ENCODE measurements around the gene COL4A2.

Gene COL4A2

GRCh38 chr13:110354715-110355473, 47.8 kb downstream of the COL4A2 start:
- DNase-seq (ENCODE audit: low read depth in 2 of 2) = no peak

GRCh38 chr13:110356362-110356761, 49.3 kb downstream of the COL4A2 start:
- DNase-seq (ENCODE audit: low read depth in 2 of 2) = no peak

- DNase-seq (ENCODE audit: low read depth in 2 of 2) = no peak
These were observed 51.3 kb downstream of the COL4A2 start for GRCh38 chr13:110358381-110358780.

- DNase-seq (ENCODE audit: low read depth in 2 of 2) = no peak
These were observed 52.8 kb downstream of the COL4A2 start for GRCh38 chr13:110359840-110360301.

- DNase-seq (ENCODE audit: low read depth in 2 of 2) = no peak
These were observed 53.5 kb downstream of the COL4A2 start for GRCh38 chr13:110360598-110360997.

GRCh38 chr13:110361365-110361911, 54.4 kb downstream of the COL4A2 start:
- no peak for DNase-seq (ENCODE audit: low read depth in 2 of 2)

GRCh38 chr13:110363010-110363409, 55.9 kb downstream of the COL4A2 start:
- no peak for DNase-seq (ENCODE audit: low read depth in 2 of 2)

GRCh38 chr13:110364081-110364480, 57.0 kb downstream of the COL4A2 start:
- DNase-seq (ENCODE audit: low read depth in 2 of 2) = no peak

- DNase-seq (ENCODE audit: low read depth in 2 of 2) = no peak
These were observed 58.8 kb downstream of the COL4A2 start for GRCh38 chr13:110365876-110366275.

- DNase-seq (ENCODE audit: low read depth in 2 of 2) = no peak
These were observed 59.6 kb downstream of the COL4A2 start for GRCh38 chr13:110366733-110367132.

GRCh38 chr13:110367620-110368019, 60.5 kb downstream of the COL4A2 start:
- DNase-seq (ENCODE audit: low read depth in 2 of 2) = no peak

GRCh38 chr13:110368408-110368807, 61.3 kb downstream of the COL4A2 start:
- no peak for DNase-seq (ENCODE audit: low read depth in 2 of 2)

GRCh38 chr13:110369400-110369799, 62.3 kb downstream of the COL4A2 start:
- no peak for DNase-seq (ENCODE audit: low read depth in 2 of 2)

GRCh38 chr13:110371550-110372465, 64.7 kb downstream of the COL4A2 start:
- DNase-seq (ENCODE audit: low read depth in 2 of 2) = no peak

- DNase-seq (ENCODE audit: low read depth in 2 of 2) = no peak
These were observed 65.6 kb downstream of the COL4A2 start for GRCh38 chr13:110372676-110373075.

GRCh38 chr13:110373617-110374016, 66.5 kb downstream of the COL4A2 start:
- no peak for DNase-seq (ENCODE audit: low read depth in 2 of 2)

- no peak for DNase-seq (ENCODE audit: low read depth in 2 of 2)
These were observed 67.6 kb downstream of the COL4A2 start for GRCh38 chr13:110374431-110375370.

- DNase-seq (ENCODE audit: low read depth in 2 of 2) = no peak
These were observed 69.0 kb downstream of the COL4A2 start for GRCh38 chr13:110376120-110376519.

GRCh38 chr13:110377178-110377825, 70.2 kb downstream of the COL4A2 start:
- no peak for DNase-seq (ENCODE audit: low read depth in 2 of 2)

- no peak for DNase-seq (ENCODE audit: low read depth in 2 of 2)
These were observed 70.7 kb downstream of the COL4A2 start for GRCh38 chr13:110377826-110378201.

- DNase-seq (ENCODE audit: low read depth in 2 of 2) = no peak
These were observed 72.3 kb downstream of the COL4A2 start for GRCh38 chr13:110379358-110379757.
